ENCODE measurements around the gene CLCNKB.

DNA sequence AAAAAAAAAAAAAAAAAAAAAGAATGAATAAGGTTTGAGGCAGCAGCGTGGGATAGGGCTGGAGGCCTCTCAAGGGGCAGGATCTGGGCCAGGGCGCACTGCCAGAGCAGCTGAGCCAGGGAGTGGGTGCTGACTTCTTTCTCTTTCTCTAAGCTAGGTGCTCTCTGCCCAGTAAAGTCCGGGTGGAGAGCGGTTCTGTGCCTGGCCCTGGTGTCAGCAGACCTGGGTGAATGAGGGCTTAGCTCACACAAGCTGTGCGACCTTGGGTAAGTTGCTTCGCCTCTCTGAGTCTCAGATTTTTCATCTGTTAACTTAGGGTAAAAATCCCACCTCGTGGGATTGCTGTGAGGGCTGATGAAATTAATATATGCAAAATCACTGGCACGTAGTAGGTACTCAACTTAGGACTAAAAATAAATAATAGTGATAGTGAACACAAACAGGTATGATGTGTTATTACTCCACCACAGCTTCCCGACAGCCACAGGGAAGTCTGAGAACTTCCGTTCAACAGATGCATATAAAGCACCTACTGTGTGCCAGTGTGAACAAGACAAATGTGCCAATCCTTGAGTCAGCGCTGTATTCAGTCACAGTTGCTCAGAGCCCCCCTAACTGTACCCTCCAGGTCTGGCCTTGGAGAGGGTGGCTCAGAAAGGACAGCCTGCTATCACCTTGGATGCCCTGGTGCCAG is 31.9 kb downstream of the CLCNKB start:
- TF ChIP-seq, protein P1, sequence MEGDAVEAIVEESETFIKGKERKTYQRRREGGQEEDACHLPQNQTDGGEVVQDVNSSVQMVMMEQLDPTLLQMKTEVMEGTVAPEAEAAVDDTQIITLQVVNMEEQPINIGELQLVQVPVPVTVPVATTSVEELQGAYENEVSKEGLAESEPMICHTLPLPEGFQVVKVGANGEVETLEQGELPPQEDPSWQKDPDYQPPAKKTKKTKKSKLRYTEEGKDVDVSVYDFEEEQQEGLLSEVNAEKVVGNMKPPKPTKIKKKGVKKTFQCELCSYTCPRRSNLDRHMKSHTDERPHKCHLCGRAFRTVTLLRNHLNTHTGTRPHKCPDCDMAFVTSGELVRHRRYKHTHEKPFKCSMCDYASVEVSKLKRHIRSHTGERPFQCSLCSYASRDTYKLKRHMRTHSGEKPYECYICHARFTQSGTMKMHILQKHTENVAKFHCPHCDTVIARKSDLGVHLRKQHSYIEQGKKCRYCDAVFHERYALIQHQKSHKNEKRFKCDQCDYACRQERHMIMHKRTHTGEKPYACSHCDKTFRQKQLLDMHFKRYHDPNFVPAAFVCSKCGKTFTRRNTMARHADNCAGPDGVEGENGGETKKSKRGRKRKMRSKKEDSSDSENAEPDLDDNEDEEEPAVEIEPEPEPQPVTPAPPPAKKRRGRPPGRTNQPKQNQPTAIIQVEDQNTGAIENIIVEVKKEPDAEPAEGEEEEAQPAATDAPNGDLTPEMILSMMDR (IDR thresholded peaks at IDR 0.05; ENCODE audit: insufficient read depth, low read depth, low read length): no peak
- no peak for TF ChIP-seq EZH2 (IDR thresholded peaks at IDR 0.05; ENCODE audit: insufficient read depth, low read length)
